CD4-positive, CD25-positive, alpha-beta regulatory T cell (primary cell): ENCODE measurements around the gene PRELID2. TPM values are rescaled to one million over a fixed set of nuclear protein-coding genes. Genes with fewer than 3 reads are reported as not detected.
"Not testable (repeated sequence)": the region's sequence is repeated elsewhere in the genome, so short reads cannot be mapped to it uniquely, and the experiment has no call there.

Experiments used
- ATAC-seq, 2 donors: fragments of 150-1000 bp; cut with Tn5 transposase; one replicate each; pipeline ENCODE4 v1.10.0; 2021; ENCODE audit warnings: low read depth in 2 of 2, moderate number of reproducible peaks in 2 of 2, moderate library complexity in 1 of 2
- DNase-seq, 3 donors: peaks; one replicate each; pipeline versions ENCODE4 v3.0.0 to v3.0.0-alpha.2; 2012 to 2022; ENCODE audit warnings: mixed read lengths in 1 of 3
- H3K27ac ChIP-seq: one replicate; pipeline ENCODE4 v1.7.0; 2013; ENCODE audit warnings: mild to moderate bottlenecking, low read length; ENCODE audit not compliant: insufficient read depth, poor library complexity, severe bottlenecking
- H3K27me3 ChIP-seq: one replicate; pipeline ENCODE4 v1.7.0; 2013; ENCODE audit warnings: low read length; ENCODE audit not compliant: control insufficient read depth, insufficient read depth
- H3K36me3 ChIP-seq: one replicate; pipeline ENCODE4 v1.7.0; 2013; ENCODE audit warnings: mild to moderate bottlenecking, low read length, moderate library complexity; ENCODE audit not compliant: control insufficient read depth, insufficient read depth
- H3K4me1 ChIP-seq: 2 replicates; pipeline ENCODE4 v1.7.0; 2013; ENCODE audit warnings: mild to moderate bottlenecking, low read length; ENCODE audit not compliant: insufficient read depth, control insufficient read depth, poor library complexity, severe bottlenecking
- H3K4me3 ChIP-seq: one replicate; pipeline ENCODE4 v1.7.0; 2013; ENCODE audit warnings: low read depth, mild to moderate bottlenecking, low read length, moderate library complexity
- H3K9me3 ChIP-seq, 2 experiments: 1 replicate in 1 of 2; 2 replicates in 1 of 2; pipeline ENCODE4 v1.7.0; 2013; ENCODE audit warnings: low read length in 2 of 2, mild to moderate bottlenecking in 1 of 2, moderate library complexity in 1 of 2; ENCODE audit not compliant: control insufficient read depth in 2 of 2
- H3K27ac Mint-ChIP-seq, 3 donors: one replicate each; pipeline ENCODE4 v1.8.0; 2020 to 2022; ENCODE audit warnings: mild to moderate bottlenecking in 3 of 3, mixed read lengths in 3 of 3, moderate library complexity in 2 of 3
- H3K27me3 Mint-ChIP-seq: one replicate; pipeline ENCODE4 v1.8.0; 2022; ENCODE audit warnings: mild to moderate bottlenecking, mixed read lengths
- H3K36me3 Mint-ChIP-seq: one replicate; pipeline ENCODE4 v1.8.0; 2020; ENCODE audit warnings: mixed read lengths
- H3K4me1 Mint-ChIP-seq, 4 donors: one replicate each; pipeline ENCODE4 v1.8.0; 2020 to 2022; ENCODE audit warnings: mixed read lengths in 4 of 4, mild to moderate bottlenecking in 1 of 4
- H3K4me3 Mint-ChIP-seq, 4 donors: one replicate each; pipeline ENCODE4 v1.8.0; 2020 to 2022; ENCODE audit warnings: mild to moderate bottlenecking in 4 of 4, mixed read lengths in 4 of 4, moderate library complexity in 3 of 4
- H3K9me3 Mint-ChIP-seq, 7 donors: one replicate each; pipeline ENCODE4 v1.8.0; 2020 to 2022; ENCODE audit warnings: mixed read lengths in 7 of 7, mild to moderate bottlenecking in 3 of 7, moderate library complexity in 2 of 7
- polyA plus RNA-seq, 4 donors: library from polyadenylated mRNA; unstranded; fragments of 300-500 nt; fragmentation: Illumina TruSeq; gene quantifications; one replicate each; pipeline ENCODE4 v1.2.3, GENCODE V29; 2021
- total RNA-seq: library from RNA; stranded (reverse); gene quantifications from one replicate; pipeline ENCODE4 v1.2.3, GENCODE V29; 2022

The PRELID2 gene
- total and polyA plus RNA-seq, 5 donors from 2014 or later = 0.72 to 3.1 (median 1.8) TPM

- Mint-ChIP-seq H3K36me3 (no peaks in the 10 kb centered on the region), H3K4me3 (no peak overlapping the region), H3K9me3 (no peaks in the 10 kb centered on the region), H3K4me1 (peaks cover 0 to 15% (median 8%) of the 10 kb centered on the region in 4 donors), H3K27me3 (peaks cover 16% of the 10 kb centered on the region), H3K27ac (no peak overlapping the region)
- H3K4me1 ChIP-seq = peaks cover 14% of the 10 kb centered on the region
- ATAC-seq = no peak
- H3K27me3 ChIP-seq = no peaks in the 10 kb centered on the region
- no peak overlapping the region for H3K27ac ChIP-seq
- no peaks in the 10 kb centered on the region for H3K9me3 ChIP-seq
- H3K36me3 ChIP-seq = no peaks in the 10 kb centered on the region
- H3K4me3 ChIP-seq = no peak overlapping the region
- no peak for DNase-seq
These were observed 3.1 kb upstream of the PRELID2 start for GRCh38 chr5:145838276-145838675.

- not testable (repeated sequence) for DNase-seq, H3K36me3 Mint-ChIP-seq, H3K9me3 ChIP-seq, H3K27ac ChIP-seq, H3K4me3 ChIP-seq, H3K27me3 ChIP-seq, H3K9me3 Mint-ChIP-seq, H3K36me3 ChIP-seq, ATAC-seq
- H3K4me1 Mint-ChIP-seq = peaks cover 0 to 15% (median 8%) of the 10 kb centered on the region in 4 donors
- H3K27me3 Mint-ChIP-seq = peaks cover 16% of the 10 kb centered on the region
- peaks cover 14% of the 10 kb centered on the region for H3K4me1 ChIP-seq
- H3K4me3 Mint-ChIP-seq = peak overlapping the region in 3 of 4 donors; percentile 74 to 79 (median 78)
- H3K27ac Mint-ChIP-seq = peak overlapping the region in 1 of 3 donors; percentile 16
These were observed 1.1 kb upstream of the PRELID2 start for GRCh38 chr5:145836241-145836640.

- H3K4me1 ChIP-seq = peaks cover 14% of the 10 kb centered on the region
- no peaks in the 10 kb centered on the region for H3K9me3 Mint-ChIP-seq
- H3K27ac ChIP-seq = no peak overlapping the region
- peak overlapping the region in 1 of 3 donors; percentile 16 for H3K27ac Mint-ChIP-seq
- ATAC-seq = no peak
- peaks cover 0 to 18% (median 8%) of the 10 kb centered on the region in 4 donors for H3K4me1 Mint-ChIP-seq
- no peaks in the 10 kb centered on the region for H3K9me3 ChIP-seq
- peak overlapping the region; percentile 41 to 79 (median 78) for H3K4me3 Mint-ChIP-seq
- no peaks in the 10 kb centered on the region for H3K36me3 Mint-ChIP-seq
- H3K36me3 ChIP-seq = no peaks in the 10 kb centered on the region
- DNase-seq = no peak
- H3K27me3 ChIP-seq = no peaks in the 10 kb centered on the region
- H3K27me3 Mint-ChIP-seq = peaks cover 16% of the 10 kb centered on the region
- peak overlapping the region; percentile 68 for H3K4me3 ChIP-seq
These were observed 702 bp upstream of the PRELID2 start for GRCh38 chr5:145835848-145836239.

GRCh38 chr5:145834554-145834916 is 607 bp downstream of the PRELID2 start:
- no peaks in the 10 kb centered on the region for H3K36me3 Mint-ChIP-seq
- H3K27ac ChIP-seq = no peak overlapping the region
- no peaks in the 10 kb centered on the region for H3K27me3 ChIP-seq
- H3K27me3 Mint-ChIP-seq = peaks cover 16% of the 10 kb centered on the region
- no peaks in the 10 kb centered on the region for H3K9me3 Mint-ChIP-seq
- H3K9me3 ChIP-seq = no peaks in the 10 kb centered on the region
- H3K36me3 ChIP-seq = no peaks in the 10 kb centered on the region
- ATAC-seq (no peak), DNase-seq (no peak)
- H3K4me3 Mint-ChIP-seq = peak overlapping the region; percentile 22 to 66 (median 60)
- peaks cover 0 to 25% (median 11%) of the 10 kb centered on the region in 4 donors for H3K4me1 Mint-ChIP-seq
- H3K4me3 ChIP-seq = peak overlapping the region; percentile 48
- H3K27ac Mint-ChIP-seq = no peak overlapping the region
- peaks cover 14% of the 10 kb centered on the region for H3K4me1 ChIP-seq

- Mint-ChIP-seq H3K36me3 (no peaks in the 10 kb centered on the region), H3K4me3 (peak overlapping the region in 3 of 4 donors; percentile 19 to 53 (median 22))
These were observed 1.4 kb downstream of the PRELID2 start for GRCh38 chr5:145833631-145834200.

GRCh38 chr5:145830594-145830993 is 4.5 kb downstream of the PRELID2 start:
- Mint-ChIP-seq H3K9me3 (no peaks in the 10 kb centered on the region), H3K4me1 (peaks cover 0 to 20% (median 7%) of the 10 kb centered on the region in 4 donors), H3K4me3 (no peak overlapping the region), H3K36me3 (no peaks in the 10 kb centered on the region), H3K27me3 (peaks cover 6% of the 10 kb centered on the region), H3K27ac (no peak overlapping the region)
- Histone ChIP-seq H3K27ac (no peak overlapping the region), H3K9me3 (no peaks in the 10 kb centered on the region), H3K27me3 (no peaks in the 10 kb centered on the region), H3K4me3 (no peak overlapping the region), H3K4me1 (peaks cover 11% of the 10 kb centered on the region), H3K36me3 (no peaks in the 10 kb centered on the region)
- ATAC-seq (no peak), DNase-seq (no peak)

More at GRCh38 chr5:145833631-145834200, 1.4 kb downstream of the PRELID2 start:
- Histone ChIP-seq H3K36me3 (no peaks in the 10 kb centered on the region), H3K27me3 (no peaks in the 10 kb centered on the region), H3K4me3 (no peak overlapping the region), H3K4me1 (peaks cover 14% of the 10 kb centered on the region), H3K9me3 (no peaks in the 10 kb centered on the region), H3K27ac (no peak overlapping the region)
- Mint-ChIP-seq H3K27ac (no peak overlapping the region), H3K4me1 (peaks cover 0 to 25% (median 11%) of the 10 kb centered on the region in 4 donors), H3K9me3 (no peaks in the 10 kb centered on the region), H3K27me3 (peaks cover 16% of the 10 kb centered on the region)
- DNase-seq (no peak), ATAC-seq (no peak)

GRCh38 chr5:145829708-145830361 is 5.3 kb downstream of the PRELID2 start:
- H3K4me3 ChIP-seq = no peak overlapping the region
- peaks cover 6% of the 10 kb centered on the region for H3K27me3 Mint-ChIP-seq
- DNase-seq (no peak), ATAC-seq (no peak)
- no peaks in the 10 kb centered on the region for H3K9me3 Mint-ChIP-seq
- peaks cover 6% of the 10 kb centered on the region for H3K4me1 ChIP-seq
- no peak overlapping the region for H3K27ac Mint-ChIP-seq
- H3K27me3 ChIP-seq = no peaks in the 10 kb centered on the region
- no peaks in the 10 kb centered on the region for H3K9me3 ChIP-seq
- H3K4me1 Mint-ChIP-seq = peaks cover 0 to 20% (median 6%) of the 10 kb centered on the region in 4 donors
- H3K4me3 Mint-ChIP-seq = no peak overlapping the region
- no peaks in the 10 kb centered on the region for H3K36me3 ChIP-seq
- no peaks in the 10 kb centered on the region for H3K36me3 Mint-ChIP-seq
- no peak overlapping the region for H3K27ac ChIP-seq
